Type B pancreatic cell (in vitro differentiated cells): ENCODE results near the gene SOBP. TPM values are rescaled to one million over a fixed set of nuclear protein-coding genes. Genes with fewer than 3 reads are reported as not detected.

Source experiments
- DNase-seq: peaks from one replicate; pipeline ENCODE4 v3.0.0; 2021; ENCODE audit warnings: mixed read lengths; ENCODE audit not compliant: unreplicated experiment; ENCODE audit errors: extremely low spot score
- H3K27ac Mint-ChIP-seq: 2 replicates; pipeline ENCODE4 v1.8.0; 2021; ENCODE audit warnings: mild to moderate bottlenecking, mixed read lengths
- H3K27me3 Mint-ChIP-seq: 2 replicates; pipeline ENCODE4 v1.8.0; 2021; ENCODE audit warnings: mixed read lengths
- H3K36me3 Mint-ChIP-seq: 2 replicates; pipeline ENCODE4 v1.8.0; 2021; ENCODE audit warnings: mixed read lengths
- H3K4me1 Mint-ChIP-seq: one replicate; pipeline ENCODE4 v1.8.0; 2021; ENCODE audit warnings: mixed read lengths; ENCODE audit not compliant: unreplicated experiment
- H3K4me3 Mint-ChIP-seq: 2 replicates; pipeline ENCODE4 v1.8.0; 2021; ENCODE audit warnings: mild to moderate bottlenecking, mixed read lengths
- H3K9me3 Mint-ChIP-seq: 2 replicates; pipeline ENCODE4 v1.8.0; 2021; ENCODE audit warnings: mixed read lengths
- CTCF ChIP-seq: fragments of 200-600 bp; sonication (generic); conservative IDR thresholded peaks from 2 replicates; pipeline ENCODE4 v1.5.0; 2021; ENCODE audit warnings: antibody characterized with exemption, mild to moderate bottlenecking
- total RNA-seq: library from RNA; stranded (reverse); gene quantifications from 2 replicates; pipeline ENCODE4 v1.2.1, GENCODE V29; 2021; ENCODE audit warnings: low replicate concordance

Gene SOBP
- total RNA-seq, 1 donor from 2014 or later, result 19.4 TPM

- H3K4me1 Mint-ChIP-seq, result peaks cover 6% of the 10 kb centered on the region
- no peak overlapping the region for H3K4me3 Mint-ChIP-seq
- no peak for TF ChIP-seq CTCF
- no peak for DNase-seq
- H3K9me3 Mint-ChIP-seq, result no peaks in the 10 kb centered on the region
- H3K36me3 Mint-ChIP-seq, result peaks cover 19% of the 10 kb centered on the region
- H3K27me3 Mint-ChIP-seq, result peaks cover 36% of the 10 kb centered on the region
- no peak overlapping the region for H3K27ac Mint-ChIP-seq
Measured at GRCh38 chr6:107634324-107635056, 144.6 kb downstream of the SOBP start.

GRCh38 chr6:107635057-107635515 is 145.2 kb downstream of the SOBP start:
- H3K27me3 Mint-ChIP-seq, result peaks cover 39% of the 10 kb centered on the region
- no peak for DNase-seq
- H3K27ac Mint-ChIP-seq, result no peak overlapping the region
- H3K4me3 Mint-ChIP-seq, result no peak overlapping the region
- no peak for TF ChIP-seq CTCF
- H3K36me3 Mint-ChIP-seq, result peaks cover 19% of the 10 kb centered on the region
- peaks cover under 1% of the 10 kb centered on the region for H3K4me1 Mint-ChIP-seq
- H3K9me3 Mint-ChIP-seq, result no peaks in the 10 kb centered on the region

- Mint-ChIP-seq H3K4me3 (no peak overlapping the region), H3K9me3 (no peaks in the 10 kb centered on the region), H3K36me3 (peaks cover 19% of the 10 kb centered on the region), H3K27ac (no peak overlapping the region), H3K27me3 (peaks cover 43% of the 10 kb centered on the region), H3K4me1 (peaks cover 5% of the 10 kb centered on the region)
- TF ChIP-seq CTCF, result no peak
- DNase-seq, result no peak
Measured at GRCh38 chr6:107636486-107636885, 146.6 kb downstream of the SOBP start.

GRCh38 chr6:107637316-107638315 is 147.7 kb downstream of the SOBP start:
- Mint-ChIP-seq H3K4me3 (no peak overlapping the region), H3K9me3 (no peaks in the 10 kb centered on the region), H3K36me3 (peaks cover 18% of the 10 kb centered on the region), H3K27me3 (peaks cover 36% of the 10 kb centered on the region), H3K4me1 (peaks cover 16% of the 10 kb centered on the region), H3K27ac (no peak overlapping the region)
- TF ChIP-seq CTCF, result no peak
- DNase-seq, result no peak

- H3K4me3 Mint-ChIP-seq, result no peak overlapping the region
- no peak for DNase-seq
- H3K27ac Mint-ChIP-seq, result no peak overlapping the region
- H3K36me3 Mint-ChIP-seq, result peaks cover 13% of the 10 kb centered on the region
- TF ChIP-seq CTCF, result no peak
- H3K4me1 Mint-ChIP-seq, result peaks cover 19% of the 10 kb centered on the region
- H3K9me3 Mint-ChIP-seq, result no peaks in the 10 kb centered on the region
- H3K27me3 Mint-ChIP-seq, result peaks cover 28% of the 10 kb centered on the region
Measured at GRCh38 chr6:107638493-107638892, 148.6 kb downstream of the SOBP start.
